HG02759 (cell line): ENCODE data around the gene ZMYND8.
"Not testable (repeated sequence)": the region's sequence is repeated elsewhere in the genome, so short reads cannot be mapped to it uniquely, and the experiment has no call there.

Experiments used
- ATAC-seq: cut with Tn5 transposase; IDR thresholded peaks from one replicate; pipeline ENCODE4 v1.9.1; 2021; ENCODE audit warnings: mild to moderate bottlenecking, moderate library complexity; ENCODE audit not compliant: unreplicated experiment

Gene ZMYND8

DNA sequence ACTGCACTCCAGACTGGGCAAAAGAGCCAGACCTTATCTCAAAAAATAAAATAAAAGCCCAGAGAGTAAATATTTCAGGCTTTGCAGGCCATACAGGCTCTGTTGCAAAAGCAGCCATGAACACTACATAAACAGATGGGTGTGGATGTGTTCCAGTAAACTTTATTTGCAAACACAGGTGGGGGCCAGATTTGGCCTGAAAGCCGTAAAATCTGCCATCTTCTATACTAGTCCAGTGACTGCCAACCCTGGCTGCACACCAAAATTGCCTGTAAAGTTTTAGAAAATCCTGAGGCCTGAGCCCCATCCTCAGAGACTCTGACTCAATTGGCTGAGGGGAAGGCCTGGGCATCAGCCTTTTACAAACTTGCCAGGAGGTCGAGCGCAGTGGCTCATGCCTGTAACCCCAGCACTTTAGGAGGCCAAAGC is 103.6 kb downstream of the ZMYND8 start:
- no peak for ATAC-seq

DNA sequence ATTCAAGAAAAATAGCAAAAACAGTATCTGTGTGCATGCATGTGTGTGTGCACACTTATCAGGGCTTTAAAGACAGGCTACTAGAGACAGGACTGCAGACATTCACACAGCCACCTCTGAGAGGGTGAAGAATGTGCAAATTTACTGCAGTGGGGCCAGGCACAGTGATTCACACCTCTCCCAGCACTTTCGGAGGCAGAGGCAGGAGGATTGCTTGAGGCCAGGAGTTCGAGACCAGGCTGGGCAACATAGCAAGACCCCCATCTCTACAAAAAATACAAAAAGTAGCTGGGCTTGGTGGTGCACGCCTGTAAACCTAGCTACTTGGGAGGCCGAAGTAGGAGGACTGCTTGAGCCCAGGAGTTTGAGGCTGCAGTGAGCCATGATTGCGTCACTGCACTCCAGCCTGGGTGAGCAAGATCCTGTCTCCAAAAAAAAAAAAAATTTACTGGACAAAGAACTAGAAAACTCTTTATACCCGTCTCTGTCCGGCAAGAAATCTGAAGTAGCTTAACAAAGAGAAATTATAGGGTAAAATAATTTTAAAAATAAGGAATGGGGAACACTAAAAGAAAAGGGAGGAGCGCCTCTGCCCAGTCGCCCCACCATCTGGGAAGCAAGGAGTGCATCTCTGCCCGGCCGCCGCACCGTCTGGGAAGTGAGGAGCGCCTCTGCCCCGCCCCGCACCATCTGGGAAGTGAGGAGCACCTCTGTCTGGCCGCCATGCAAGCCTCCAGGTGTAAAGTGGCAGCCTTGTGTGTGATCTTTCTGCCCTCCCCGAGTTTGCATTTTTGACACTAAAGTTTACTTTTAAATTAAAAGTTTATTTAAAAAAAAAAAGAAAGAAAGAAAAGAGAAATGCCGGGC is 105.1 kb downstream of the ZMYND8 start:
- no peak for ATAC-seq

DNA sequence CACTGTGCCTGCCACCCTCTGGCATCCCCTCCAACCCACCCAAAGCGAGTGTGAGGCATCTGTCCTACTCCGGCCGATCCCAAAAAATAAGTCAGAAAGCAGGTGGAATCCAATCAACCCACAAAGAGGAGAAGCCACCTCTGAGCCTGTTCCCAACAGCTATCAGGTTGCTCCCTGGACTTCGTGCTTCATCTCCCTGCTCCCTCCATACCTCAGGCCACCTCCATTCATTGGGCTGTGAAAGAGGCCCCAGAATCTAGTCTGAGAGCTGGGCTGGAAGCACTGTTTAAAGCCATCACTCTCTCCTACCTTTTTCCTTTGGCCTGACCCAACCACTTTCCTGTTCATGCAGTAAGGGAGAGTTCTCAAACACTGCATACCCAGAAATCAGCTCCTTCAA is 106.1 kb downstream of the ZMYND8 start:
- no peak for ATAC-seq

DNA sequence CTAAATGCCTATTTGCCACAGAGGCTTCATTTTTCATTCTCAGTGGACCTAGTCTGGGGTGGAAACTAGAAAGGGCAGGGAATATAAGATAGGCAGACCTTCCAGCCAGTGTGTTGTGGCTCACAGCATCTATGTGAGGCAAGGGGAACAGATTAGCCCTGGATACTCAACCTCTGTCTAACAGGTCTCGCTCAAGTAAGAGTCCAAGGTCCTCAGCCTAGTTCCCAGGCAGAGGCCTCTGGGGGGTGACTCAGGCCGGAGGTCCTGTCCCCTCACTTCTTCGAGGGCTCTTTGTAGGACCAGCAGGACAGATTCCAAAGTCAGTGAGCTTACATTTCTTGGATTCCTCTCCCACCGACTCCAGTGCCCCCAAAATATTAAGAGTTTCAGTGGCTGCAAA is 106.6 kb downstream of the ZMYND8 start:
- ATAC-seq, result no peak

DNA sequence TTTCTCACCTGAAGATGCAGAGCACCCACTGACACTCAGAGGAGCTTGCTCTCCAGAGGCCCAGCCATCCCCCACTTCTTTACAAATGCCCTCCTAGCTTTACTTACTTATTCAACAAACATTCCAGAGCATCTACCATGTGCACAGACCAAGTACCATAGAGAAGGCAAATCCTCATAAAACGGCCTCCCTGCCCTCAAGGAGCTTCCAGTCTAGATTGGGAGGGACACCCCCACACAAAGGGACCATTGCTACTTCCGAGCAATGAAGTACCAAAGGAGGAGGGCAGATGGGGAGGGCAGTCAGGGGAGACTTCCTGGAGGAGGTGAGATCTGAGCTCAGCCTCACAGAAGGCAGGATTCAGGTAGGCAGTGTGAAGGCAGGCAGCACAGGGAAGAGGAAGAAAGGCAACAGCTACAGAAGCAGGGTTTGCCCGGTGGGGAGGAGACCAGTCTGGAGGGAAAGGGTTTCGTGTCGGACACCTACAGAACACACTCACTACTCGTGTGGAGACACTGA is 108.0 kb downstream of the ZMYND8 start:
- ATAC-seq, result no peak

DNA sequence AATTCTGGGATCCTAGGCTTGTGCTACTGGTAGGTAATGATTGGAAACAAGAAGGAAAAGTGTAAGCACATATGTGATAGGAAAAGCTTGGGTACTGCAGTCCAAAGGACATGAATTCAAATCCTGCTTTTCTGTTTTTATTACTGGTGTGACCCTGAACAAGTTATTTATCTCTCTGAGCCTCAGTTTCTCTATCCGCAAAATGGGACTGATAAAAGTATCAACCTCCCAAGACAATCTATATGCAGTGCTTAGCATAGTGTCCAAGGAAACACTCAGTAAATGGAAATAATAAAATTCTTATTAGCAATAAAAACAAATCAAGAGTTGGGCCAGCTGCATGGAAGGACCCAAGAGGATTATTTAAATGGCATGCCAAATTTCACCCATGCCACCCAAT is 108.5 kb downstream of the ZMYND8 start:
- no peak for ATAC-seq

DNA sequence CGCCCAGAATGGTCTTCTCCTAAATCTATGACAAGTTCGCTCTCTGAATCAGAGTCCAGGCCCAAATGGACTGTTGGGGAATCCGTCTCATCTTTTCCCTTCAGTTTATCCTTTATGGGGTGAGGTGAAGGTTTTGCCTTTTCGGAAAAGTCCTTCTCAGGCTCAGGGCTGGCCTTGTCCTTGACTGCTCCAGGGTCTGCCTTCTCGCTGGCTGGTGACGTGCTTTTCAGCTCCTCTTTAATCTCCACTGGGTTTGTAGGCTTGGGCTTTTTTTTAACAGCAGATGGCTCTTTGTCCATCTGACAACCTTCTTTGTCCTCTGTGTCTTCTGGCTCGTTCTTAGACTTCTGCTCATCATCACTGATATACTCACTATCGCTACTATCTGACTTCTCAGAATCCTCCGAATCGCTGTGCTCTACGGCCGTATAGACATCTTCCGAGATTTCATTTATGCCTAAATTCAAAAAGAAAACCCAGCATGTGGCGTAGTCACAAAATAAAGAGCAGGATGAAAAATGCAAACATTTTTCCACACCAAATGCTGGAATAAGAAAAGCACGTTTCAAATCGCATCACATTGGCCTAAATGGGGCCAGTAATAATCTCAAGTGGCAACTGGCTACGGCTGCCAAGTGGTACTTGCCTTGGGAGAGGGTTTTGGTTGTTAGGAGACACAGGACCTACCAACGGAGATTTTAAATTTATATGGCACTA is 110.3 kb downstream of the ZMYND8 start:
- no peak for ATAC-seq

DNA sequence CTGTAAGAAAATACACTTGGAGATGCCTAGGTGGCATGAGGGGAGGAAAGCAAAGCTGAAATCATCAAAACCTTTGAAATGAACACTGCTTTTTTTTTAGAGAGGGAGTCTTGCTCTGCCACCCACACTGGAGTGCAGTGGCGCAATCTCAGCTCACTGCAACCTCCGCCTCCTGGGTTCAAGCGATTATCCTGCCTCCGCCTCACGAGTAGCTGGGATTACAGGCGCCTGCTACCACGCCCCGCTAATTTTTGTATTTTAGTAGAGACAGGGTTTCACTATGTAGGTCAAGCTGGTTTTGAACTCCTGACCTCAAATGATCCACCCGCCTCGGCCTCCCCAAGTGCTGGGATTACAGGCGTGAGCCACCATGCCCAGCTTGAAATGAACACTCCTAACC is 111.3 kb downstream of the ZMYND8 start:
- ATAC-seq, result not testable (repeated sequence)

DNA sequence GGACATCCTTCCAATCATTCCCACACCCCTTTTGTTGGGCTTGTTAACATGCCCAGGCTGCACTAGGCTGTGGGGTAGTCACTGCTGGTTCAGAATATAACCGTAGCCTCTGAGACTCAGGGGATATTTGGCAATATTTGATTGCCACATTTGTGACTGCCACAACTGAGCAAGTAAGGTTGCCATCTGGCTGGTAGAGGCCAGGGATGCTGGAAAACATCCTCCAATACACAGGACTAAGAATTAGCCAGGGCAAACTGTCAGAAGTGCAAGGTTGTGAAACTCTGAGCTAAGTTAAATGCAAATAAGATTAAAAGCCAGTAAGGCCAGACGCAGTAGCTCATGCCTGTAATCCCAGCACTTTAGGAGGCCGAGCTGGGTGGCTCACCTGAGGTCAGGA is 112.0 kb downstream of the ZMYND8 start:
- ATAC-seq, result no peak

DNA sequence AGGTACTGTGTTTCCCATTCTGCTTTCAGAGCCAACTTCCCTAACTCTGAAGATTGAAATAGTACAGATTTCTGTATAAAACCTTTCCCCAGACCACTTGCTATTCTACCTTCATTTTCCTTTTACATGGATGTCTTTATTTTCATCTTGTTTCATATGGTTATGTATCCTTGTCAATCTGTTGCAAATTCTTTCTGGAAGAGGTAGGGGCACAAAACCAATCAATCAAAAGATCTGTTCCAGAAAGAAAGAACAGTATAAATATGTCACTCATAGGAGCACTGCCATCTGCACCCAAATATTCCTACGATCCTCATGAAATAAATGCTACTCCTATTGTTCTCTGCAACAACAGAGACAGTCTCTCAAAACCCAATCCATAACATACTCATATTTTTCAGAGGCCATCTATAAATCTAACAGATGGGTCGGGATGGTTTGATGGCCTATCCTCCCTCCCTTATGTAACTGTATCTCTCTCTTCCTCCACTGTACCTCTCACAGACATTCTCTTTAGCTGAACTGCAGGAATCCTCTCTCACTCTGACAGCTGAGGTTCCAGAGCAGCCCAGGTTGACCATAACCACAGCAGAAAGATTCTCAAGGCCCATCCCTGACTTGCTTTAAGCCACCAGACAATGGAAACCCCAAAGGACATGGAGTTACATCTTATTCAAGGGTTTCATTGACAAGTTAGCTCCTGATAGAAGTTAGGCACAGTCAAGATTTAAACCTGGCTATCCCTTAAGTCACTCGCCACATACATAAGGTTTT is 112.8 kb downstream of the ZMYND8 start:
- no peak for ATAC-seq

DNA sequence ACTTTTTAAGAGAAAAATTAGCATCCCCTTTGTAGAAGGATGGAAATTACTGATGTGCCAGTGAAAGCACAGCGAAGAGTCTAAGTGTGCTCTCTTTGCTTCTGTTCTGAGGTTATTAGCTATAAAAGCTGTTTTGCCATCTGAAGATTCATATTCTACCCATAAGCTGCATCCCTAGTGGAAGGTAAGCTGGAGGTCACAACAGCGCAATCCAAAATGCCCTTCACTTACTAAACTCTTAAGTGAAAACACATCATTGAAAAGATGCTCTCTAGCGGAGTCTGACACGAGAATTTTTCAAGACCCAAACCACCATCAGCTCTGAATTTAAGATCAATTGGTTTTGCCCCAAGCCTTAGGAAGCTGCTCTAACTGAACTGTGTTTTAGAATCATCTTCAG is 113.5 kb downstream of the ZMYND8 start:
- ATAC-seq, result no peak

DNA sequence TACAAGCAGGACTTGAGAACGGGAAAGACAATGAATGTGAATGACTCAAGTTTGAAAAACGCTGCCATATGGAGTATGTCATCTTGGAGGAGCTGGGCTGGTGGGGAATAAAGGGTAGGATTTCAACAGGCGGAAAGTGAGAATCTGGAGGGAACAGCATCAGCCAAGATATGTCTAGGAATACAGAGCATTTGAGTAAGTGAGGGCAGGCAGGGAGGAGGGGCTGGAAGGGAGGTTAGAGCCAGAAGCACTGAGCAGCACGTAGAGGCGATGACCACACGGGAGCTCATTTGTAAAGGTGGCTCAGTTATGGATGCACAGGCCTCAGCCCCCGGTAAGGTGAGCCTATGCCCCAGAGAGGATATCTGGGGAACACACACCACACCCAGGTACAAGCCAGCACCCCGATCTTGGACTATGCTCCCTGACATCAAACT is 115.1 kb downstream of the ZMYND8 start:
- ATAC-seq, result no peak

DNA sequence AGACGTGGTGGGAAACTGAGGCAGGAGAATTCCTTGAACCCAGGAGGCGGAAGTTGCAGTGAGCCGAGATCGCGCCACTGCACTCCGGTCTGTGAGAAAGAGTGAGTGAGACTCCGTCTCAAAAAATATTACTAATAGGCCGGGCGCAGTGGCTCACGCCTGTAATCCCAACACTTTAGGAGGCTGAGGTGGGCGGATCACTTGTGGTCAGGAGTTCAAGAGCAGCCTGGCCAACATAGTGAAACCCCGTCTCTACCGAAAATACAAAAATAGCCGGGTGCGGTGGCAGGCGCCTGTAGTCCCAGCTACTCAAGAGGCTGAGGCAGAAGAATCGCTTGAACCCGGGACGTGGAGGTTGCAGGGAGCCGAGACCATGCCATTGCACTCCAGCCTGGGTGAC is 116.4 kb downstream of the ZMYND8 start:
- not testable (repeated sequence) for ATAC-seq

DNA sequence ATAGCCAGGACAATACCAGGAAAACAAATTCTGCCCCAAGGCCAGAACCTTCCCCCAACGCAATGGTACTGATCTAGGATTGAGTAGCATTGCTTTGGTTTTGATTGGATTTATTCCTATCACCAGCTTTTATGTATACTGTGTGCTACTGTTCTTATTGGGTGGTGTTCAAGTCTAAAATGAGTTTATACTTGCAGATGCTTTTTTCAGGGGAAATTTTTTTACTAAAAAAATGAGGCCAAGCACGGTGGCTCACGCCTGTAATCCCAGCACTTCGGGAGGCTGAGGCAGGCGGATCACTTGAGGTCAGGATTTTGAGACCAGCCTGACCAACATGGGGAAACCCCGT is 116.8 kb downstream of the ZMYND8 start:
- no peak for ATAC-seq

DNA sequence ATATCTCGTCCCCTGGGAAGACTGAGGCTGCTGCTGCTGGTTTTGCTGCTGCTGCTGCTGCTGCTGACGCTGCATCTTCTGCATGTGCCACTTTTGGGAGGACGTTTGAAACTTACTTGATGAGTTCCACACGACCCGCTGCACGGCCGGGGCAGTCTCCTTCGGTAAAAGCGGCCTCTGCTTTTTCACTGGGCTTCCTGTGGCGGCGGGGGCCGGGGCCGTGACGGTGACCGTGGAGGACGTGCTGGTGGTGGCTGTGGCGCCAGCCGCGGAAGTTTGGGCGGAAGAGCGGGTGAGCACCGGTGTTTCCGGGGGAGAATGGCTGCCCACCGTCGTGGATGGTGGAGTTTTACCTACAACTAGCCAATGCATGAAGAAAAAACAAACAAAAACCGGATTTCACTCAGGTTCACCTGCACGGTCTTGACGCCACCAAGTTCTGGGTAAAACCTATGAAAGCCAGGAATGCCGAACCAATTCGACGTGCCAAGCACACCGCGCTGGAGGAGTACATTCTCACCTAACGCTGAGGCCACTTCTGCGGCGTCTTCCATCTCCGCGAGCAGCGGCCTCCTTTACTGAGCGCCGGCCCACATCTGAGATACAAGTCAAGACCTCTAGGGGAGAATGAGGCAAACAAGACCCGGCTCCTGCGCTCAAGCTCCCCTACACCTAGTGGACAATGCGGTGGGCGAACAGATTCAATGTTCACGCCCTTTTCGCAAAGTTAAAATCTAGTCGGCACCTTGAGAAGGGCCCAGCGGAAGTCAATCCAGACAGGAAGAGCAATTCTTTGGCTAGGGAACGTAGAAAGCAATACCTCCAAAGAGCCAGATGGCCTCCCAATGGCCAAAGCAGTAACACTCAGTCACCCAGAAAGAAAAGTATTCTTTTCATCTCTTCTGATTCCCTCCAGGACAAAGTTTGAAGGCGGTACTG is 117.5 kb downstream of the ZMYND8 start:
- ATAC-seq, result no peak

DNA sequence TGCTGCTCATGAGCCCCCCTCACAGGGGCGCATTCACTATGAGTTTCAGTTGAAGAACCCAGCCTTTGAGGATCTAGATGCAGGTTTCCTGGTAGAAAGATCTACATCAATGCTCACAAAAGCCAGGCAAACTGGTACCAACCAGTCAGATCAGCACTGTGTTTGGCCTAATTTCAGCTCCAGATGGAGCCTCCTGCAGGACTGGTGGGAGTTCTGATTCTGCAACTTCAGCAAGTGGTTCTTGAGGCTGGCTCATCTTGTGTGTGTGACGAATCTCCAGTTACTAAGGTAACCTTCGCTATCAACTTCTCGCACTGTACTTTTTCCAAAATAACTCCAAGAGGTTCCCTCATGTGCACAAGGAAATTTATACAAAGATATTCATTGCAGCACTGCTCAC is 118.8 kb downstream of the ZMYND8 start:
- ATAC-seq, result no peak

DNA sequence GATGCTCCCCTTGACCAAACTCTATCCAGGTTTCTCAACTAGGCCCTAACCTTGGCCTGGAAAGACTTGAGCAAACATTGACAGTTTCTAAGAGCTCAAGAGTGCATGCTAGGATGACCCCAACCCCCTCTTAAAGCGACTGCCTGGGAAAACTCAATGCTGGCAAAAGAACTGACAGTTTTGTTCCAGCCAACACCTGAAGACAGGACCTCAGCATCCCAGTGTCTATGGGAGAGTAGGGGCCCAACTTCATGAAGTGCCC is 119.9 kb downstream of the ZMYND8 start:
- no peak for ATAC-seq

DNA sequence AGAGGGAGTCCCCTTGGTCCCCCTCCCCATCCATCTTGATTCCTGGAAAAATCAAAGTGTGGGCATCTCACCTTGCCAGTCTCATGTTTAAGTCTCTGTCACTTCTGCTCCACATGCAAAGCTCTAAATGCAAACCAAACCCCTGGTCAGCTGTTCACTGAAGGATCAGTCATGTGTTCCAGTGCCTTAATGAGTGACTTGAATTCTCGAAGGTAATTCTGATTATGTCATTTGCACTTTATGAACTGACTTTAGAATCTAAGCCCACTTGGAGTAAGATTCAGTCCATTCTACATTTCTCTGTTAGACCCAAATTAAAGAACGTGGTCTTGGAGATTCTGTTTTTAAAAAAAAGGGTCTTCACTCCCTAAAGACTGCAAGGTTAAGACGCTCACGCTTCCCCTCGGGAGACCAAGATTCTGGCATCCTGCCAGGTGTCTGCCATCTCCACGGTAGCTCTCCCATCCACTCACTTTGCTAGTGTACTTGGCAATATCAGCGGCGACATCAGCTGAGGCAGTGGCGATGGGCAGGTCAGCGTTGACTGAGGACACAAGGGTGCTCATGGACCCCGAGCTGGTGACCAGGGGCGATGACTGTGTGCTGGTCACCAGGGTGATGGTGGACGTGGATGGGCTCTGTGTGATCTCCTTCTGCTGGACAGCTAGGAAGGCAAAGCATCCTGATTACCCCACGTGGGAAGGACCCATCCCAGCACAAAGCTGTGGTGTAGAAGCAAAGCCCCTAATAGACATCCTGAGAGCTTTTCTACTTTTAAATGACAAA is 120.5 kb downstream of the ZMYND8 start:
- no peak for ATAC-seq

DNA sequence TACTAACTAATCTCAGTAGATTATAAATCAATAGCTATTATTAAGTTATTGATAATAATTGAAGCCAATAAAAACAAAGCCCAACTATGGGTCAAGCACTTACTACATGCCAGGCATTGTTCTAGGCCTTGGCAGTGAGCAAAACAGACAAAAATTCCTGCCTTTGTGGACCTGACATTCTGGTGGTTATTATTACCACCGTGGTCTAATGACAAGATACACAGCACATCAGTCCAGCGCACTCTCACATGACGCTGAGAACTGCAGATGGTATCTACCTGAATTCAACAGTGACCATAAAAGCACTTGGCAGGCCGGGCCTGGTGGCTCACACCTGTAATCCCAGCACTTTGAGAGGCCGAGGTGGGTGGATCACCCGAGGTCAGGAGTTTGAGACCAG is 121.4 kb downstream of the ZMYND8 start:
- ATAC-seq, result no peak
